H1 (cell line): ENCODE results near the gene KLHL35. TPM values are rescaled to one million over a fixed set of nuclear protein-coding genes. Genes with fewer than 3 reads are reported as not detected.

Source experiments
- CTCF ChIA-PET: fragments of 300-600 bp; sonication (Branson Sonifier 250); formaldehyde crosslinking; loops from one replicate; lab custom pipeline; 2021; ENCODE audit not compliant: partially characterized antibody; lab: Charles Lee
- POLR2A ChIA-PET: fragments of 300-600 bp; sonication (Branson Sonifier 250); formaldehyde crosslinking; loops from one replicate; lab custom pipeline; 2021; ENCODE audit warnings: inconsistent platforms; ENCODE audit not compliant: partially characterized antibody; lab: Charles Lee
- DNase-seq, 2 experiments: peaks; one replicate each; pipeline versions ENCODE4 v3.0.0 to v3.0.0-alpha.2; 2010 to 2022; ENCODE audit warnings: low spot score in 2 of 2, low read depth in 1 of 2, mixed read lengths in 1 of 2
- FAIRE-seq: peaks from 2 replicates; lab custom pipeline; 2011; peaks lifted over from hg19 to GRCh38; lab: Jason Lieb, UNC
- H2AFZ ChIP-seq: 2 replicates; pipeline ENCODE4 v1.8.1; 2012; ENCODE audit warnings: low read length, inconsistent platforms
- H2AK5ac ChIP-seq: 2 replicates; pipeline ENCODE4 v1.6.1; 2013; ENCODE audit warnings: low read depth, low read length
- H2BK120ac ChIP-seq: replicated peaks from 2 replicates; pipeline ENCODE3; 2013; ENCODE audit warnings: low read depth, low read length, inconsistent platforms
- H2BK12ac ChIP-seq: 2 replicates; pipeline ENCODE4 v1.6.1; 2013; ENCODE audit warnings: low read depth, low read length
- H2BK15ac ChIP-seq: 2 replicates; pipeline ENCODE4 v1.6.1; 2013; ENCODE audit warnings: low read length
- H2BK20ac ChIP-seq: 2 replicates; pipeline ENCODE4 v1.6.1; 2013; ENCODE audit warnings: low read length
- H2BK5ac ChIP-seq: 2 replicates; pipeline ENCODE4 v1.6.1; 2013; ENCODE audit warnings: low read depth, low read length
- H3K14ac ChIP-seq: 2 replicates; pipeline ENCODE4 v1.6.1; 2013; ENCODE audit warnings: inconsistent platforms; ENCODE audit not compliant: insufficient read length
- H3K18ac ChIP-seq: 2 replicates; pipeline ENCODE4 v1.6.1; 2013; ENCODE audit warnings: low read length; ENCODE audit errors: extremely low read depth
- H3K23ac ChIP-seq: 2 replicates; pipeline ENCODE4 v1.6.1; 2013; ENCODE audit warnings: inconsistent platforms; ENCODE audit not compliant: insufficient read length
- H3K23me2 ChIP-seq: 2 replicates; pipeline ENCODE4 v1.6.1; 2013; ENCODE audit warnings: low read depth, low read length
- H3K27ac ChIP-seq: 2 replicates; pipeline ENCODE4 v1.6.1; 2011; ENCODE audit warnings: low read depth, low read length, inconsistent platforms
- H3K27me3 ChIP-seq, 4 experiments: replicated peaks in 1 of 4; 1 replicate in 1 of 4; 2 replicates in 3 of 4; pipeline versions ENCODE4 v1.6.1 to v1.8.1; 2011 to 2013; ENCODE audit warnings: low read length in 3 of 4, mild to moderate bottlenecking in 3 of 4, inconsistent platforms in 2 of 4, mixed read lengths in 2 of 4, moderate library complexity in 1 of 4; ENCODE audit not compliant: control insufficient read depth in 3 of 4, insufficient read depth in 3 of 4; ENCODE audit errors: extremely low read depth in 1 of 4
- H3K36me3 ChIP-seq, 4 experiments: 2 replicates each; pipeline versions ENCODE4 v1.6.1 to v1.8.1; 2011 to 2013; ENCODE audit warnings: mild to moderate bottlenecking in 4 of 4, low read length in 3 of 4, moderate library complexity in 2 of 4, control low read depth in 1 of 4, inconsistent platforms in 1 of 4; ENCODE audit not compliant: insufficient read depth in 4 of 4, control insufficient read depth in 2 of 4
- H3K4ac ChIP-seq: replicated peaks from 2 replicates; pipeline ENCODE3; 2013; ENCODE audit warnings: low read length, low read depth, mixed read lengths, inconsistent platforms; ENCODE audit not compliant: insufficient read length
- H3K4me1 ChIP-seq, 4 experiments: replicated peaks in 1 of 4; 1 replicate in 1 of 4; 2 replicates in 3 of 4; pipeline versions ENCODE4 v1.6.1 to v1.8.1; 2011 to 2013; ENCODE audit warnings: low read length in 3 of 4, inconsistent platforms in 2 of 4, mixed read lengths in 1 of 4; ENCODE audit not compliant: insufficient read depth in 4 of 4, control insufficient read depth in 3 of 4
- H3K4me2 ChIP-seq, 2 experiments: 2 replicates each; pipeline versions ENCODE4 v1.6.1 to v1.8.1; 2011 to 2013; ENCODE audit warnings: low read depth in 2 of 2, low read length in 2 of 2, control low read depth in 1 of 2, inconsistent platforms in 1 of 2, mild to moderate bottlenecking in 1 of 2; ENCODE audit not compliant: insufficient read depth in 1 of 2
- H3K4me3 ChIP-seq, 4 experiments: fragments of 200-600, 300-600 bp in 1 of 4; sonication (generic), shearing (Covaris generic), sonication (Bioruptor Twin) in 1 of 4; 2 replicates each; pipeline versions ENCODE4 v1.5.1 to v1.8.1; 2011 to 2016; ENCODE audit warnings: low read length in 4 of 4, low read depth in 3 of 4, control low read depth in 2 of 4, inconsistent platforms in 2 of 4, mild to moderate bottlenecking in 2 of 4, mixed read lengths in 1 of 4, moderate library complexity in 1 of 4; ENCODE audit not compliant: insufficient read depth in 2 of 4; ENCODE audit errors: extremely low read depth in 1 of 4
- H3K56ac ChIP-seq: replicated peaks from 2 replicates; pipeline ENCODE3; 2013; ENCODE audit warnings: low read depth, mild to moderate bottlenecking, mixed read lengths, low read length, inconsistent platforms; ENCODE audit not compliant: insufficient read length
- H3K79me1 ChIP-seq: 2 replicates; pipeline ENCODE4 v1.6.1; 2013; ENCODE audit warnings: low read depth, low read length, control low read depth
- H3K79me2 ChIP-seq, 2 experiments: 2 replicates each; pipeline versions ENCODE4 v1.6.1 to v1.8.1; 2012 to 2013; ENCODE audit warnings: low read length in 2 of 2, mild to moderate bottlenecking in 2 of 2, inconsistent platforms in 1 of 2; ENCODE audit not compliant: insufficient read depth in 2 of 2, control insufficient read depth in 1 of 2
- H3K9ac ChIP-seq, 4 experiments: replicated peaks in 1 of 4; 1 replicate in 1 of 4; 2 replicates in 3 of 4; pipeline versions ENCODE4 v1.6.1 to v1.8.1; 2011 to 2013; ENCODE audit warnings: low read depth in 3 of 4, low read length in 3 of 4, control low read depth in 2 of 4, mild to moderate bottlenecking in 2 of 4, moderate library complexity in 2 of 4, inconsistent platforms in 1 of 4; ENCODE audit errors: extremely low read depth in 1 of 4
- H3K9me3 ChIP-seq, 2 experiments: 2 replicates each; pipeline versions ENCODE4 v1.6.1 to v1.8.1; 2012 to 2013; ENCODE audit warnings: mild to moderate bottlenecking in 2 of 2, moderate library complexity in 2 of 2, control low read depth in 1 of 2, inconsistent platforms in 1 of 2, low read depth in 1 of 2, low read length in 1 of 2, mixed read lengths in 1 of 2; ENCODE audit not compliant: insufficient read depth in 2 of 2
- H4K20me1 ChIP-seq, 2 experiments: replicated peaks in 1 of 2; 2 replicates each; pipeline versions ENCODE3 to v1.8.1; 2011 to 2013; ENCODE audit warnings: inconsistent platforms in 2 of 2, low read length in 2 of 2, mild to moderate bottlenecking in 1 of 2; ENCODE audit not compliant: insufficient read depth in 2 of 2, control insufficient read depth in 1 of 2
- H4K5ac ChIP-seq: 2 replicates; pipeline ENCODE4 v1.6.1; 2013; ENCODE audit warnings: low read length, low read depth, mixed read lengths, inconsistent platforms; ENCODE audit not compliant: insufficient read length
- H4K8ac ChIP-seq: 2 replicates; pipeline ENCODE4 v1.8.0; 2013; ENCODE audit warnings: mild to moderate bottlenecking, moderate library complexity, low read length, inconsistent platforms; ENCODE audit not compliant: insufficient read depth; ENCODE audit errors: extremely low read depth
- H4K91ac ChIP-seq: replicated peaks from 2 replicates; pipeline ENCODE3; 2013; ENCODE audit warnings: low read length, mixed read lengths, inconsistent platforms; ENCODE audit not compliant: insufficient read length
- CTBP2 ChIP-seq: IDR thresholded peaks from 2 replicates; pipeline ENCODE4 v1.7.0; 2011; ENCODE audit warnings: borderline replicate concordance, mild to moderate bottlenecking, moderate library complexity, mixed read lengths, low read length; ENCODE audit not compliant: insufficient read depth, insufficient read length
- HDAC6 ChIP-seq: IDR thresholded peaks from one replicate; pipeline ENCODE4 v1.7.1; 2012; ENCODE audit warnings: low read depth, mild to moderate bottlenecking, inconsistent platforms, low read length, moderate library complexity
- JUN ChIP-seq: IDR thresholded peaks from 2 replicates; pipeline ENCODE4 v1.6.1; 2011; ENCODE audit warnings: low read depth, mild to moderate bottlenecking, improper control_type of control experiment, low read length
- RFX5 ChIP-seq: IDR thresholded peaks from 2 replicates; pipeline ENCODE4 v1.6.1; 2011; ENCODE audit warnings: low read depth, low read length, improper control_type of control experiment, borderline replicate concordance
- RNF2 ChIP-seq: fragments of 200-900, 300-1000 bp; sonication (generic); IDR thresholded peaks from 2 replicates; pipeline ENCODE4 v1.7.1; 2016; ENCODE audit warnings: borderline replicate concordance, low read depth, mild to moderate bottlenecking, antibody characterized with exemption, low read length; ENCODE audit not compliant: poor library complexity, severe bottlenecking; ENCODE audit errors: missing control alignments
- SP2 ChIP-seq: IDR thresholded peaks from 2 replicates; pipeline ENCODE4 v1.6.1; 2012; ENCODE audit warnings: mild to moderate bottlenecking, low read length, inconsistent platforms
- SRF ChIP-seq: IDR thresholded peaks from 2 replicates; pipeline ENCODE4 v1.6.1; 2011; ENCODE audit warnings: mild to moderate bottlenecking, low read depth, low read length, moderate library complexity
- USF2 ChIP-seq: IDR thresholded peaks from 2 replicates; pipeline ENCODE4 v1.6.1; 2011; ENCODE audit warnings: low read length, improper control_type of control experiment
- WGBS, 2 experiments: shearing (Covaris generic) in 1 of 2; methylation state at CpG; one replicate each; pipeline versions ENCODE4 v1.1.6 to v1.1.7; 2013 to 2015; ENCODE audit warnings: low lambda C conversion rate in 2 of 2, mixed read lengths in 2 of 2, inconsistent platforms in 1 of 2, low coverage in 1 of 2, missing lambda C conversion rate in 1 of 2; ENCODE audit not compliant: insufficient replicate concordance in 2 of 2, insufficient coverage in 1 of 2, insufficient read length in 1 of 2; ENCODE audit errors: extremely low coverage in 1 of 2, missing lambda C conversion rate in 1 of 2; 5-methylcytosine and 5-hydroxymethylcytosine counted together
- polyA plus RNA-seq, 7 experiments: library from polyadenylated mRNA; depleted of rRNA in 3 of 7; stranded (reverse) in 5 of 7; unstranded in 2 of 7; fragments of >200 nt in 5 of 7; fragments of 200-250 nt in 2 of 7; gene quantifications; 1 replicate in 5 of 7; 2 replicates in 1 of 7; 4 replicates in 1 of 7; pipeline versions ENCODE4 v1.2.1 to v1.2.3, GENCODE V29; 2011 to 2013; ENCODE audit warnings: missing spikeins in 2 of 7, mixed read lengths in 2 of 7
- total RNA-seq: library from RNA; stranded (reverse); fragmentation: NEBNext Ultra II Directional; extraction: Animal tissue kit (Norgen Biotek cat#: 25700); gene quantifications from 2 replicates; pipeline ENCODE4 v1.2.1, GENCODE V29; 2021
- TF ChIP-seq, protein P1 (sequence below): IDR thresholded peaks from 2 replicates; pipeline ENCODE4 v1.6.1; 2012; ENCODE audit warnings: low read length, inconsistent platforms
- TF ChIP-seq, protein P2 (sequence below): IDR thresholded peaks from 2 replicates; pipeline ENCODE4 v1.6.1; 2011; ENCODE audit warnings: low read depth, mild to moderate bottlenecking, low read length; ENCODE audit not compliant: insufficient read depth

KLHL35 gene
- total and polyA plus RNA-seq, 2 of the 8 experiments (the other 6 are each of a cell fraction or from before 2014, with no cell fraction given) = 0.35 to 0.41 TPM

DNA sequence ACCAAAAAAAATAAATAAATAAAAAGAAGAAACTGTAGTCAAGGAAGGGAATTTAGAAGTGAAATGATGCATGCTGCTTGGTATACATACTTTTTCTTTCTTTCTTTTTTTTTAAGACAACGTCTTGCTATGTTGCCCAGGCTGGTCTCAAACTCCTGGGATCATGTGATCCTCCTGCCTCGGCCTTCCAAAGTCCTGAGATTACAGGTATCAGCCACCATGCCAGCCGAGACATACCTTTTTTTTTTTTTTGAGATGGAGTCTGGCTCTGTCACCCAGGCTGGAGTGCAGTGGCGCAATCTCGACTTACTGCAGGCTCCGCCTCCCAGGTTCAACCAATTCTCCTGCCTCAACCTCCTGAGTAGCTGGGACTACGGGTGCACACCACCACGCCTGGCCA lies 59.8 kb downstream of the KLHL35 start:
- no peak for DNase-seq
- Histone ChIP-seq H4K5ac (no peak overlapping the region), H3K27me3 (no peaks in the 10 kb centered on the region; a peak in 1 of 7 replicates), H2BK12ac (no peak overlapping the region), H3K36me3 (no peaks in the 10 kb centered on the region), H4K8ac (no peak overlapping the region), H3K27ac (no peak overlapping the region), H3K9me3 (no peaks in the 10 kb centered on the region), H2AFZ (no peak overlapping the region), H3K4me1 (no peaks in the 10 kb centered on the region), H2BK15ac (no peak overlapping the region), H3K4me3 (no peak overlapping the region), H3K23ac (no peak overlapping the region), H3K23me2 (no peaks in the 10 kb centered on the region), H3K79me1 (no peaks in the 10 kb centered on the region), H3K4ac (no peak overlapping the region), H3K18ac (no peak overlapping the region), H3K9ac (no peak overlapping the region), H2BK20ac (no peak overlapping the region), H3K14ac (no peak overlapping the region), H2BK5ac (no peak overlapping the region), H4K91ac (no peak overlapping the region), H3K56ac (no peak overlapping the region), H3K4me2 (no peak overlapping the region), H2BK120ac (no peak overlapping the region), H4K20me1 (no peaks in the 10 kb centered on the region), H2AK5ac (no peak overlapping the region), H3K79me2 (no peaks in the 10 kb centered on the region)
- no peak for FAIRE-seq
- ChIA-PET POLR2A (no interaction called here), CTCF (interaction anchor here (0.7 to 3.9 kb wide), 8 partner anchors 11 to 92 kb away, joined by 3 to 25 read pairs (median 4); no protein-coding TSS in a partner anchor)
- WGBS, 2 experiments = 100% methylated on average over 5 of the region's 8 CpGs; no CpG with 5 or more reads in 1 of the 2 experiments
- TF ChIP-seq, protein P1, sequence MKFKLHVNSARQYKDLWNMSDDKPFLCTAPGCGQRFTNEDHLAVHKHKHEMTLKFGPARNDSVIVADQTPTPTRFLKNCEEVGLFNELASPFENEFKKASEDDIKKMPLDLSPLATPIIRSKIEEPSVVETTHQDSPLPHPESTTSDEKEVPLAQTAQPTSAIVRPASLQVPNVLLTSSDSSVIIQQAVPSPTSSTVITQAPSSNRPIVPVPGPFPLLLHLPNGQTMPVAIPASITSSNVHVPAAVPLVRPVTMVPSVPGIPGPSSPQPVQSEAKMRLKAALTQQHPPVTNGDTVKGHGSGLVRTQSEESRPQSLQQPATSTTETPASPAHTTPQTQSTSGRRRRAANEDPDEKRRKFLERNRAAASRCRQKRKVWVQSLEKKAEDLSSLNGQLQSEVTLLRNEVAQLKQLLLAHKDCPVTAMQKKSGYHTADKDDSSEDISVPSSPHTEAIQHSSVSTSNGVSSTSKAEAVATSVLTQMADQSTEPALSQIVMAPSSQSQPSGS = no peak
- TF ChIP-seq RFX5 (no peak), RNF2 (no peak), JUN (no peak), CTBP2 (no peak), USF2 (no peak), SRF (no peak), HDAC6 (no peak), SP2 (no peak)
- TF ChIP-seq, protein P2, sequence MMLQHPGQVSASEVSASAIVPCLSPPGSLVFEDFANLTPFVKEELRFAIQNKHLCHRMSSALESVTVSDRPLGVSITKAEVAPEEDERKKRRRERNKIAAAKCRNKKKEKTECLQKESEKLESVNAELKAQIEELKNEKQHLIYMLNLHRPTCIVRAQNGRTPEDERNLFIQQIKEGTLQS = no peak
